PC-9 (cell line): ENCODE measurements around the gene EOGT. TPM values are rescaled to one million over a fixed set of nuclear protein-coding genes. Genes with fewer than 3 reads are reported as not detected.

ENCODE experiments used
- BruUV-seq: library from RNA; stranded (reverse); fragments of 400-500 nt; replicated peaks from 2 replicates; lab custom pipeline; 2021; lab: Mats Ljungman, UMichigan
- CTCF ChIA-PET: fragments of 300-600 bp; sonication (Branson Sonifier 250); formaldehyde crosslinking; loops from one replicate; lab custom pipeline; 2022; ENCODE audit warnings: antibody characterized with exemption; lab: Charles Lee
- POLR2A ChIA-PET: fragments of 300-600 bp; sonication (Branson Sonifier 250); formaldehyde crosslinking; loops from one replicate; lab custom pipeline; 2022; ENCODE audit warnings: antibody characterized with exemption; ENCODE audit not compliant: unreplicated experiment; lab: Charles Lee
- DNase-seq, 2 experiments: peaks; one replicate each; pipeline versions ENCODE4 v3.0.0 to v3.0.0-alpha.2; 2015 to 2022; ENCODE audit warnings: mixed read lengths in 1 of 2
- H2AFZ ChIP-seq: fragments of 200-600 bp; sonication (generic); 2 replicates; pipeline ENCODE4 v1.8.1; 2017; ENCODE audit warnings: antibody characterized with exemption
- H3F3A ChIP-seq: fragments of 200-600 bp; sonication (generic); 2 replicates; pipeline ENCODE4 v1.8.1; 2017; ENCODE audit warnings: antibody characterized with exemption, mild to moderate bottlenecking, low read depth; ENCODE audit not compliant: insufficient read depth
- H3K27ac ChIP-seq: fragments of 200-600 bp; sonication (generic); 2 replicates; pipeline ENCODE4 v1.6.1; 2016; ENCODE audit warnings: mixed run types
- H3K27me3 ChIP-seq: fragments of 200-600 bp; sonication (generic); 2 replicates; pipeline ENCODE4 v1.6.1; 2016; ENCODE audit warnings: low read depth, mixed run types; ENCODE audit not compliant: insufficient read depth
- H3K36me3 ChIP-seq: fragments of 200-600 bp; sonication (generic); 2 replicates; pipeline ENCODE4 v1.6.1; 2016; ENCODE audit warnings: low read depth, mixed run types
- H3K4me1 ChIP-seq: fragments of 200-600 bp; sonication (generic); replicated peaks from 2 replicates; pipeline ENCODE4 v1.6.1; 2016; ENCODE audit warnings: mixed run types; ENCODE audit not compliant: insufficient read depth
- H3K4me2 ChIP-seq: fragments of 200-600 bp; sonication (generic); 2 replicates; pipeline ENCODE4 v1.6.1; 2017; ENCODE audit warnings: mixed run types
- H3K4me3 ChIP-seq: fragments of 200-600 bp; sonication (generic); 2 replicates; pipeline ENCODE4 v1.6.1; 2016; ENCODE audit warnings: mixed run types
- H3K79me2 ChIP-seq: fragments of 200-600 bp; sonication (generic); 2 replicates; pipeline ENCODE4 v1.6.1; 2017; ENCODE audit warnings: low read depth, mixed run types
- H3K9me2 ChIP-seq: fragments of 200-600 bp; sonication (generic); 2 replicates; pipeline ENCODE4 v1.8.1; 2017; ENCODE audit warnings: mild to moderate bottlenecking; ENCODE audit not compliant: insufficient read depth
- H3K9me3 ChIP-seq: fragments of 200-600 bp; sonication (generic); 2 replicates; pipeline ENCODE4 v1.8.1; 2016; ENCODE audit warnings: low read depth; ENCODE audit not compliant: insufficient read depth
- H4K20me1 ChIP-seq: fragments of 200-600 bp; sonication (generic); 2 replicates; pipeline ENCODE4 v1.8.1; 2017; ENCODE audit not compliant: insufficient read depth
- CTCF ChIP-seq: fragments of 200-600 bp; sonication (generic); conservative IDR thresholded peaks from 2 replicates; pipeline ENCODE4 v1.6.1; 2017; ENCODE audit warnings: mixed run types, antibody characterized with exemption, mild to moderate bottlenecking, moderate library complexity
- EZH2 ChIP-seq: fragments of 200-600 bp; sonication (generic); IDR thresholded peaks from 2 replicates; pipeline ENCODE4 v1.8.0; 2017; ENCODE audit warnings: antibody characterized with exemption, low read depth
- intact Hi-C: fragments of 100-400 bp; cut with micrococcal nuclease; formaldehyde crosslinking; loops from one replicate; pipeline ENCODE4 v1.10.0; 2022; ENCODE audit not compliant: unreplicated experiment
- total RNA-seq: library from RNA; stranded (reverse); gene quantifications from 2 replicates; pipeline ENCODE4 v1.2.3, GENCODE V29; 2021

The EOGT gene
- total RNA-seq, 1 experiment from 2014 or later, result 11.0 TPM

GRCh38 chr3:69032737-69033136 lies 19.3 kb upstream of the EOGT start:
- Histone ChIP-seq H3K4me2 (no peak overlapping the region), H2AFZ (no peak overlapping the region), H3K4me3 (no peak overlapping the region), H3K27ac (no peak overlapping the region), H4K20me1 (0 out of 2 replicates have a peak, but pooled peaks cover 2% of the 10 kb centered on the region), H3K36me3 (peaks cover 10% of the 10 kb centered on the region; the same call in 1 of the 2 replicates), H3K4me1 (no peaks in the 10 kb centered on the region), H3K9me3 (no peaks in the 10 kb centered on the region), H3K9me2 (no peaks in the 10 kb centered on the region), H3K79me2 (no peaks in the 10 kb centered on the region), H3K27me3 (no peaks in the 10 kb centered on the region), H3F3A (no peaks in the 10 kb centered on the region)
- TF ChIP-seq EZH2 (no peak), CTCF (no peak)
- DNase-seq, result no peak
- intact Hi-C loops, result no loop called here
- ChIA-PET POLR2A (no interaction called here), CTCF (interaction anchor here (0.6 kb wide), 1 partner anchor 760 kb away, joined by 4 read pairs; no protein-coding TSS in a partner anchor)
- no TSS peak for BruUV-seq

GRCh38 chr3:69032142-69032541 lies 18.7 kb upstream of the EOGT start:
- no peaks in the 10 kb centered on the region for H3K9me2 ChIP-seq
- H3F3A ChIP-seq, result no peaks in the 10 kb centered on the region
- DNase-seq, result no peak
- H3K4me2 ChIP-seq, result no peak overlapping the region
- H3K4me1 ChIP-seq, result no peaks in the 10 kb centered on the region
- H3K27me3 ChIP-seq, result no peaks in the 10 kb centered on the region
- intact Hi-C loops, result no loop called here
- H3K79me2 ChIP-seq, result no peaks in the 10 kb centered on the region
- ChIA-PET POLR2A (no interaction called here), CTCF (interaction anchor here (0.6 kb wide), 1 partner anchor 760 kb away, joined by 4 read pairs; no protein-coding TSS in a partner anchor)
- BruUV-seq, result no TSS peak
- H4K20me1 ChIP-seq, result 0 out of 2 replicates have a peak, but pooled peaks cover 2% of the 10 kb centered on the region
- no peak overlapping the region for H3K4me3 ChIP-seq
- H3K27ac ChIP-seq, result no peak overlapping the region
- peaks cover 10% of the 10 kb centered on the region; the same call in 1 of the 2 replicates for H3K36me3 ChIP-seq
- H3K9me3 ChIP-seq, result no peaks in the 10 kb centered on the region
- TF ChIP-seq CTCF, result no peak
- TF ChIP-seq EZH2, result no peak
- H2AFZ ChIP-seq, result no peak overlapping the region

GRCh38 chr3:69031635-69032034 lies 18.2 kb upstream of the EOGT start:
- Histone ChIP-seq H3K4me3 (no peak overlapping the region), H3F3A (no peaks in the 10 kb centered on the region), H3K27me3 (no peaks in the 10 kb centered on the region), H3K36me3 (peaks cover 8% of the 10 kb centered on the region; the same call in 1 of the 2 replicates), H3K9me3 (no peaks in the 10 kb centered on the region), H3K4me1 (no peaks in the 10 kb centered on the region), H3K9me2 (no peaks in the 10 kb centered on the region), H3K4me2 (no peak overlapping the region), H3K79me2 (no peaks in the 10 kb centered on the region), H3K27ac (no peak overlapping the region), H4K20me1 (0 out of 2 replicates have a peak, but pooled peaks cover 2% of the 10 kb centered on the region), H2AFZ (no peak overlapping the region)
- CTCF ChIA-PET, result no interaction called here
- no peak for DNase-seq
- no TSS peak for BruUV-seq
- no peak for TF ChIP-seq CTCF
- TF ChIP-seq EZH2, result no peak
- intact Hi-C loops, result no loop called here
- POLR2A ChIA-PET, result interaction anchor here (0.5 kb wide), 1 partner anchor 254 kb away, joined by 8 read pairs; no protein-coding TSS in a partner anchor
